NB4 (cell line): ENCODE data around the gene MCMBP.

ENCODE experiments used
- POLR2A ChIP-seq: IDR thresholded peaks from 2 replicates; pipeline ENCODE4 v1.6.1; 2011; ENCODE audit warnings: mild to moderate bottlenecking; ENCODE audit not compliant: insufficient read length; ENCODE audit errors: extremely low read depth
- TF ChIP-seq, protein P1 (sequence below): IDR thresholded peaks from one replicate; pipeline ENCODE4 v1.5.1; 2012; ENCODE audit warnings: low read depth, low read length
- TF ChIP-seq, protein P2 (sequence below): IDR thresholded peaks from 2 replicates; pipeline ENCODE4 v1.6.1; 2011; ENCODE audit warnings: low read depth, low read length

DNA sequence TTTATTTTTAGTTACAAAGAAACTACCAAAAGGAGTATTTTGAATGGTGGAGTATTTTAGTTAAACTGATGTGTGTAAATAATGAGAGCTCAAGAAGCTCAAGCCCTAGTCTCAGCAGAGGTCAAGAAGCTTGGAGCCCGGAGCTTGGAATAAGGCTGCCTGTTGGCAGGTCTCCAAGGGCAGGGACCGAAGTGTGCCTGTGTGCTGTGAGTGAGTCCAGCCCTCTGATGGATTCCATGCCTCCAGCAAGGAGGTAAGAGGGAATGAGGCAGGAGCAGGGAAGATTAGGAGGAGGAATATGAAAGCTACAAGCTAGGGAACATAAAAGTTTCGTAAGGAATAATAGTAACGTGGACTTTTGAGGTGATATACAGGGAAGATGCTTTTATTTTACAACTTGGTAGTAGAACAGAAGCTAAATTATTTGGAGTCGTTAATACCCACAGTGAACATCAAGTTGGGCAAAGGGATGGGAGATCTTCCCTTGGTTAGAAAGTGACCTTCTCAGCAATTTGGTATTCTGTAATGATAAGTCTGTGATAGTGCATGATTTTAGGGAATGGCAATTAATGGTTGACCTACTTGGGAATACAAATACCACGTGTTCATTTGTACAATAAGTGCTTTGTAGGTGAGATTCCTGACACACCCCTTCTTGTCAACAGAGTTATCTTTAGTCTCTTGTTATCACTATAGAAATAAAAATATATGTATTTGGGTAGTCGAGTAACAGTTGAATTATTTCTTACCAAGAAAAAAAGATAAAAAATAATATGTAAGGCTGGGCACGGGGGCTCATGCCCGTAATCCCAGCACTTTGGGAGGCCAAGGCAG lies 24.5 kb upstream of the MCMBP start:
- TF ChIP-seq, protein P1, sequence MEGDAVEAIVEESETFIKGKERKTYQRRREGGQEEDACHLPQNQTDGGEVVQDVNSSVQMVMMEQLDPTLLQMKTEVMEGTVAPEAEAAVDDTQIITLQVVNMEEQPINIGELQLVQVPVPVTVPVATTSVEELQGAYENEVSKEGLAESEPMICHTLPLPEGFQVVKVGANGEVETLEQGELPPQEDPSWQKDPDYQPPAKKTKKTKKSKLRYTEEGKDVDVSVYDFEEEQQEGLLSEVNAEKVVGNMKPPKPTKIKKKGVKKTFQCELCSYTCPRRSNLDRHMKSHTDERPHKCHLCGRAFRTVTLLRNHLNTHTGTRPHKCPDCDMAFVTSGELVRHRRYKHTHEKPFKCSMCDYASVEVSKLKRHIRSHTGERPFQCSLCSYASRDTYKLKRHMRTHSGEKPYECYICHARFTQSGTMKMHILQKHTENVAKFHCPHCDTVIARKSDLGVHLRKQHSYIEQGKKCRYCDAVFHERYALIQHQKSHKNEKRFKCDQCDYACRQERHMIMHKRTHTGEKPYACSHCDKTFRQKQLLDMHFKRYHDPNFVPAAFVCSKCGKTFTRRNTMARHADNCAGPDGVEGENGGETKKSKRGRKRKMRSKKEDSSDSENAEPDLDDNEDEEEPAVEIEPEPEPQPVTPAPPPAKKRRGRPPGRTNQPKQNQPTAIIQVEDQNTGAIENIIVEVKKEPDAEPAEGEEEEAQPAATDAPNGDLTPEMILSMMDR, result no peak
- TF ChIP-seq POLR2A, result no peak
- TF ChIP-seq, protein P2, sequence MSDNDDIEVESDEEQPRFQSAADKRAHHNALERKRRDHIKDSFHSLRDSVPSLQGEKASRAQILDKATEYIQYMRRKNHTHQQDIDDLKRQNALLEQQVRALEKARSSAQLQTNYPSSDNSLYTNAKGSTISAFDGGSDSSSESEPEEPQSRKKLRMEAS, result no peak
